GM12872 (cell line): ENCODE data around the gene UGT8.

Experiments used
- CTCF ChIP-seq: IDR thresholded peaks from 3 replicates; pipeline ENCODE4 v1.5.1; 2011; ENCODE audit warnings: low read depth, mild to moderate bottlenecking, low read length, moderate library complexity; ENCODE audit not compliant: insufficient read depth

Gene UGT8

GRCh38 chr4:114654592-114654991, 56.0 kb downstream of the UGT8 start:
- no peak for TF ChIP-seq CTCF

DNA sequence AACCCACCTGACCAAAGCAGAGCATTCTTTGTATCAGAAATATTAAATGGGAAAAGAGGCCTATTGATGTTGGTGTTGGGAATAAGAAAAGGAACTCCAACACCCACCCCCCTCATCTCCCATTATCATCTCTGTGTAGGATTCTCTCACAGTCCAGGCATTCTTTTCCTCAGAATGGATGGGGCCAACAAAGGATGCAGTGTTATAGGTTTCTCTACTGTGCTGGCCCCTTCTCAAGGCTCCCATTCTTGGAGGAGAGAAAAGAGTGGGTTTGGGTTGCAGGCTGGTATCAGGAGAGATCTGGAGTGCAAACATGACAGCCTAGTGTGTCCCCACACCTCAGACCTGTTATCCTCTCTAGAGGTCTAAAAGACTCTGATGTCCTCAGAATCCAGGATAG, 59.6 kb downstream of the UGT8 start:
- no peak for TF ChIP-seq CTCF

DNA sequence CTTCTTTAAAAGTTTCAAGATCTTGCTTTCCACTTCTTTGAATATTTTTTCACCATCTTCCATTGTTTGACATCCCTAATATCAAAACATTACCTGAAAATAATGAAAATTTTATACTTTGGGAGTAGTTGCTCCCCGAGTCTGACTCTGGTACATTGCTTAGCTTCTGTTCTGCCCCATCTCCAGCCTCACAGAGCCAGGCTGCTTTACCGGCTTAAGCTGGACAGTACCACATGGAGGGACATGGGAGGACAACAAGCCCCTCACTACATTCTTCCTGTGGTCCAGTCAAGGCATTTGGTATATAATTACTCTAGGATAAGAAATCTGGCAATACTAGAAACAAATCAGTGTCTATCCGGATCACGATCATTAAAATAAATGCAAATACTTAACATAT, 60.2 kb downstream of the UGT8 start:
- TF ChIP-seq CTCF, result no peak

DNA sequence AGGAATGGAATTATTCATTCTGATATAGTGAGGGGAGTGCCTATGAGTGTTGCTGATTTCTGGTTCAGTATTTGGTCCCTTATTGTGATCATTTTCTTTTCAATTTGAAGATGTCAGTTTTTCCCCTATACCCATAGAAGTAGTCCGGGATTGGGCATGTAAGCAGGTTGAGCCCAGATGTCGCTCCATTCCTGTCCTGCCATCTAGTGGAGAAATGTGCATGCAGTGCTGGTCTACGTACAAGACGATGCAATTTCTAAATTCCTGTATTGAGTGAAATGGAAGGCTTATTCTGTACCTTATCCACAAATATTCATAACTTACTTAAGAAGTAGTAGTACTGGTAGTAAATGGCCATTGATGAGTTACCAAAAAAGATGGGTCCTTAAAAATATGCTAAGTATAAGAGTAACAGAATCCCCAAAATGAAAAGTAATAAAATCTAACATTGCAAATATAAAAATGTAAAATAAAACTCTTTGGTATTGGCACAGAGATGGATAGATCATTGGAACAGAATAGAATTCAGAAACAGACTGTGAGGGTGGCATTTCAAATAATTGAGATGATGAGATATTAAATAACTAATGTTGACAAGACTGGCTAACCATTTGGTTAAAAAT, 60.9 kb downstream of the UGT8 start:
- peak; percentile 86 for TF ChIP-seq CTCF

DNA sequence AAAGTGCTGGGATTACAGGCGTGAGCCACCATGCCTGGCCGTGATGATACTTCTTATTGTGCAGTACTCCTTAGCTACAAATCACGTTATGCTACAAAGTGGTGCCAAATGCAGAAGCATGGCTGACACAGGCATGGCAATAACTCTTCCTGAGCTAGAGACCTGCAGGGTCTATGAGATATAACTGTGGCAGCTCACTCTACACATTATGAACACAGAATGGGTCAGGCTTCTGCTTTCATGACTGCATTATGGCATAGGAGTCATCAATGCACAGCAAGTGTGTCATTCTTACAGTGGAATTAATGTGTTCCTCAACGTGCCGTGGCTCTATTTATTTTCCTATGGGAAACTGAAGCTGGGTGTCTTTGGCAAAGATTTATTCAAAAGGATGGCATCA, 64.5 kb downstream of the UGT8 start:
- TF ChIP-seq CTCF, result no peak

- TF ChIP-seq CTCF, result no peak
Measured at GRCh38 chr4:114668577-114668976, 70.0 kb downstream of the UGT8 start.

GRCh38 chr4:114673306-114673705, 74.7 kb downstream of the UGT8 start:
- TF ChIP-seq CTCF, result no peak
